Heart right ventricle (tissue), 16 donors: ENCODE data around the gene CHST11. TPM values are rescaled to one million over a fixed set of nuclear protein-coding genes. Genes with fewer than 3 reads are reported as not detected.

Experiments
- ATAC-seq, 8 donors: fragments of 200-7000 bp; cut with Tn5 transposase; one replicate each; pipeline ENCODE4 v1.9.1; 2020; ENCODE audit warnings: mild to moderate bottlenecking in 8 of 8, moderate library complexity in 8 of 8, moderate number of reproducible peaks in 1 of 8
- DNase-seq, 2 donors: peaks; one replicate each; pipeline ENCODE4 v3.0.0-alpha.2; 2020
- H3K27ac ChIP-seq, 10 donors: fragments of 200-600 bp; sonication (generic) in 2 of 10; one replicate each; pipeline versions ENCODE4 v1.5.0 to v1.8.0; 2020 to 2022; ENCODE audit warnings: mild to moderate bottlenecking in 3 of 10
- H3K27me3 ChIP-seq, 7 donors: fragments of 200-600 bp; one replicate each; pipeline ENCODE4 v1.8.0; 2021 to 2022; ENCODE audit warnings: mild to moderate bottlenecking in 2 of 7
- H3K36me3 ChIP-seq, 9 donors: fragments of 200-600 bp; sonication (generic) in 1 of 9; one replicate each; pipeline versions ENCODE4 v1.5.0 to v1.8.0; 2020 to 2022; ENCODE audit warnings: mild to moderate bottlenecking in 2 of 9
- H3K4me1 ChIP-seq, 9 donors: fragments of 200-600 bp; sonication (generic) in 1 of 9; one replicate each; pipeline versions ENCODE4 v1.5.0 to v1.8.0; 2020 to 2022; ENCODE audit warnings: mild to moderate bottlenecking in 4 of 9
- H3K4me3 ChIP-seq, 10 donors: fragments of 200-600 bp; sonication (generic) in 2 of 10; one replicate each; pipeline versions ENCODE4 v1.5.0 to v1.8.0; 2020 to 2022; ENCODE audit warnings: mild to moderate bottlenecking in 7 of 10, moderate library complexity in 2 of 10
- H3K9me3 ChIP-seq, 11 donors: fragments of 200-600 bp in 10 of 11; sonication (generic) in 2 of 11; one replicate each; pipeline versions ENCODE4 v1.5.0 to v1.8.0; 2013 to 2022; ENCODE audit warnings: mild to moderate bottlenecking in 2 of 11, control low read depth in 1 of 11, moderate library complexity in 1 of 11
- WGBS, 2 donors: extraction: QIAGEN DNeasy Blood & Tissue Kit; methylation state at CpG; one replicate each; pipeline ENCODE4 v1.1.7; 2013; ENCODE audit warnings: inconsistent platforms in 1 of 2; 5-methylcytosine and 5-hydroxymethylcytosine counted together
- intact Hi-C, 10 donors: fragments of 100-400 bp; cut with DNase I; formaldehyde crosslinking; loops; one replicate each; pipeline versions ENCODE4 v1.11.1 to v1.14.2; 2022
- polyA plus RNA-seq, 2 donors: library from polyadenylated mRNA; stranded (reverse); fragments of 200-250 nt; gene quantifications; one replicate each; pipeline ENCODE4 v1.2.3, GENCODE V29; 2013
- total RNA-seq, 10 donors: library from RNA; stranded (reverse); fragmentation: NEBNext Ultra II Directional in 3 of 10; extraction: Animal tissue kit (Norgen Biotek cat#: 25700) in 3 of 10; gene quantifications; one replicate each; pipeline versions ENCODE4 v1.2.1 to v1.2.4, GENCODE V29; 2021 to 2023
- TF ChIP-seq, protein P1 (sequence below), 9 donors: fragments of 200-600 bp; sonication (generic) in 2 of 9; IDR thresholded peaks; one replicate each; pipeline versions ENCODE4 v1.5.0 to v1.8.0; 2021 to 2022; ENCODE audit warnings: antibody characterized with exemption in 9 of 9, mild to moderate bottlenecking in 5 of 9, moderate library complexity in 1 of 9
- donor health status: Arrhythmogenic right ventricular cardiomyopathy.
- donor health status: ischemic (EF 13 %, LVEDD 7.1; RV severe dilation, severe dysfunction).
- donor health status: healthy with polysubstance abuse.
- donor health status: DM: no; HTN: yes; CAD: no.
- donor health status: DM: no; HTN: no; CAD: no.
- donor health status: ischemic (EF 25% LVEDD 6.9; RV normal size, moderate dysfunction).
- donor health status: ischemic (EF 25% LVEDD 5.7; RV mildly dilated, moderate dysfunction).
- donor health status: healthy.
- donor health status: DM: yes; HTN: yes; CAD: no.
- donor health status: Ischemic cardiomyopathy.
- donor health status: ischemic (EF 35%, LVEDD 5.7; RV mildly dilated, moderate dysfunction).
- donor health status: nonischemic (EF 11% LVEDD 7.7; RV severe dilation, severe dysfunction).
- donor health status: DM: yes; HTN: yes; CAD: no.
- donor health status: PGD.
- donor health status: ischemic (EF 29% LVEDD 5.4; RV normal size, mild dysfunction).
- donor health status: nonischemic (EF 23%, LVEDD 6.1; RV moderate dilation, normal function).

Gene CHST11
- total and polyA plus RNA-seq, 12 donors = 1.1 to 12.7 (median 4.3) TPM

DNA sequence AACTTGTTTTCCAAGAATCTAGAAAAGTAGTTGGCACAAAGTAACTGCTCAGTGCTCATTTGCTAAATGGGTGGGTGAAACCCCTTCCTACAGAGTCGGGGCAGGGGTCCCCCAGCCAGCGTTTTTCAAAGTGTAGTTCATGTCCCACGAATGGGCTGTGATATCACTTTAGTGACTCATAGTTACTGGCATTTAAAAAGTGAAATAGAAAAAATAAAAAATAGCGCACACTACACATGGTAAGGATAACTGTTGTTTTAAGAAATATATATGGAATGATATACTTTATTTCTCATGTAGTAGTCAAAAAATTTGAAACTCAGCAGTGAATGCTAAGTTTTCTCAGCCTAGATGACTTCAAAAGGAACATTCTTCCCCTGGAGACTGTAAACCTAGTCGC, 250.4 kb downstream of the CHST11 start:
- TF ChIP-seq, protein P1, sequence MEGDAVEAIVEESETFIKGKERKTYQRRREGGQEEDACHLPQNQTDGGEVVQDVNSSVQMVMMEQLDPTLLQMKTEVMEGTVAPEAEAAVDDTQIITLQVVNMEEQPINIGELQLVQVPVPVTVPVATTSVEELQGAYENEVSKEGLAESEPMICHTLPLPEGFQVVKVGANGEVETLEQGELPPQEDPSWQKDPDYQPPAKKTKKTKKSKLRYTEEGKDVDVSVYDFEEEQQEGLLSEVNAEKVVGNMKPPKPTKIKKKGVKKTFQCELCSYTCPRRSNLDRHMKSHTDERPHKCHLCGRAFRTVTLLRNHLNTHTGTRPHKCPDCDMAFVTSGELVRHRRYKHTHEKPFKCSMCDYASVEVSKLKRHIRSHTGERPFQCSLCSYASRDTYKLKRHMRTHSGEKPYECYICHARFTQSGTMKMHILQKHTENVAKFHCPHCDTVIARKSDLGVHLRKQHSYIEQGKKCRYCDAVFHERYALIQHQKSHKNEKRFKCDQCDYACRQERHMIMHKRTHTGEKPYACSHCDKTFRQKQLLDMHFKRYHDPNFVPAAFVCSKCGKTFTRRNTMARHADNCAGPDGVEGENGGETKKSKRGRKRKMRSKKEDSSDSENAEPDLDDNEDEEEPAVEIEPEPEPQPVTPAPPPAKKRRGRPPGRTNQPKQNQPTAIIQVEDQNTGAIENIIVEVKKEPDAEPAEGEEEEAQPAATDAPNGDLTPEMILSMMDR (IDR thresholded peaks at IDR 0.05) = no peak
- Histone ChIP-seq H3K4me1 (peaks cover 0 to 32% (median 24%) of the 10 kb centered on the region in 9 donors), H3K27me3 (no peaks in the 10 kb centered on the region)

DNA sequence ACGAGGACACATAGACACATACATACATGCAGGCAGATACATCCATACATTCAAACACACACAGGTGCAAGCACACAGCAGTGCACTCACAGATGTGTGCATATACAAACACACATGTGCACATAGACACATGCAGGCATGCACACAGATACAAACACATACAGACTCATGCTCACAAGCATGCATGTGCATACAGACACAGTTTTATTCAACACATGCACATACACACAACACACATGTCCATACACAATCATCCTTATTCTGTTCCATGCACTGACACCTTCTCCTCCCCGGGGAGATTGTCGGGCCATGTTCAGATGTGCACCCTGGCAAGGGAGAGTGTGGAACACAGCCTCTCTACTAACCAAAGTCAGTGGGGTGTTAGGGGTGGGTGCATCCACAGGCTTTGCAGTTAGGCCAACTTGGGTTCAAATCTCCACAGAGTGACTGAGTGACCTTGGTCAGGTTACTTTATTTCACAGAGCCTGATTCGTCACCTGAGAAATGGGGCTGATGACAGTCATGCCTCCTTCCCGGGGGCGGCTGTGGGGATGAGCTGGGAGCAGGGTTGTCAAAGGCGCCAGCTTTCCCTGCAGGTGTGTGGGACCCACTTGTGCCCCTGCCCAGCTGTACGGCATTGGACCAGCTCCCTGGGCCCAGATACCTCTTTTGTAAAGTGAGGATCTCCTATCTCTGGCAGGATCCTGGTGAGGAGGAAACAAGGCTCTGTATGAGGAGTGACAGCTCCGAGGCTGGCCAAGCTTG, 251.2 kb downstream of the CHST11 start:
- H3K27me3 ChIP-seq = no peaks in the 10 kb centered on the region
- TF ChIP-seq, protein P1 (IDR thresholded peaks at IDR 0.05) = no peak
- DNase-seq = no peak
- intact Hi-C loops = no loop called here
- H3K9me3 ChIP-seq = no peaks in the 10 kb centered on the region
- H3K36me3 ChIP-seq = peaks cover 0 to 9% (median 0%) of the 10 kb centered on the region in 9 donors
- peaks cover 0 to 27% (median 16%) of the 10 kb centered on the region in 9 donors for H3K4me1 ChIP-seq
- H3K27ac ChIP-seq = no peak overlapping the region
- no peak overlapping the region for H3K4me3 ChIP-seq
- ATAC-seq = no peak
- 94 to 95% methylated on average over 9 of the region's 9 CpGs for WGBS, 2 donors

More for the DNA sequence above, 250.4 kb downstream of the CHST11 start:
- Histone ChIP-seq H3K9me3 (no peaks in the 10 kb centered on the region), H3K4me3 (no peak overlapping the region), H3K36me3 (peaks cover 0 to 12% (median 0%) of the 10 kb centered on the region in 9 donors), H3K27ac (no peak overlapping the region)
- ATAC-seq (no peak), DNase-seq (no peak)
- intact Hi-C loops = no loop called here
- 75 to 84% methylated on average over 5 of the region's 5 CpGs for WGBS, 2 donors

DNA sequence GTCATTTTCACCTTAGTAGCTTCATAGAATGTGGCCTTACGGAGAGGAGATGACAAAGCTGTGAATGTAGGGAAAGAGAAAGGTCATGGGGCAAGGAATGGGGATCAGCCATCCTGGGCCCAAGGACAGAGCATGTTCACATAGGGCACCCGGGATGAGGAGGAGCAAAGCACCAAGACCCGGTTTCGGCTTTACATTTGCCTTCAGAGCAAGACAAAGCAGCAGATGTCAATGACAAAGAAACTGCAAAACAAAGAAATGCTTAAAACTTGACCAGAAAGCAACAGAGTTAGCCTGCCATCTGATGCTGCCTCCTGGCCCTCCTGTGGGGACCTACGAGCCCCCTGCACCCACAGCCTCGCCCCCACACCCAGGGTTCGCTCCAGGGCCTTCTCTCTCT, 252.1 kb downstream of the CHST11 start:
- 92 to 95% methylated on average over 7 of the region's 7 CpGs for WGBS, 2 donors
- TF ChIP-seq, protein P1 (IDR thresholded peaks at IDR 0.05) = no peak
- no peaks in the 10 kb centered on the region for H3K27me3 ChIP-seq
- H3K4me3 ChIP-seq = no peak overlapping the region
- peaks cover 0 to 20% (median 14%) of the 10 kb centered on the region in 9 donors for H3K4me1 ChIP-seq
- no peaks in the 10 kb centered on the region for H3K9me3 ChIP-seq
- DNase-seq (no peak), ATAC-seq (no peak)
- intact Hi-C loops = no loop called here
- no peaks in the 10 kb centered on the region for H3K36me3 ChIP-seq
- H3K27ac ChIP-seq = no peak overlapping the region

DNA sequence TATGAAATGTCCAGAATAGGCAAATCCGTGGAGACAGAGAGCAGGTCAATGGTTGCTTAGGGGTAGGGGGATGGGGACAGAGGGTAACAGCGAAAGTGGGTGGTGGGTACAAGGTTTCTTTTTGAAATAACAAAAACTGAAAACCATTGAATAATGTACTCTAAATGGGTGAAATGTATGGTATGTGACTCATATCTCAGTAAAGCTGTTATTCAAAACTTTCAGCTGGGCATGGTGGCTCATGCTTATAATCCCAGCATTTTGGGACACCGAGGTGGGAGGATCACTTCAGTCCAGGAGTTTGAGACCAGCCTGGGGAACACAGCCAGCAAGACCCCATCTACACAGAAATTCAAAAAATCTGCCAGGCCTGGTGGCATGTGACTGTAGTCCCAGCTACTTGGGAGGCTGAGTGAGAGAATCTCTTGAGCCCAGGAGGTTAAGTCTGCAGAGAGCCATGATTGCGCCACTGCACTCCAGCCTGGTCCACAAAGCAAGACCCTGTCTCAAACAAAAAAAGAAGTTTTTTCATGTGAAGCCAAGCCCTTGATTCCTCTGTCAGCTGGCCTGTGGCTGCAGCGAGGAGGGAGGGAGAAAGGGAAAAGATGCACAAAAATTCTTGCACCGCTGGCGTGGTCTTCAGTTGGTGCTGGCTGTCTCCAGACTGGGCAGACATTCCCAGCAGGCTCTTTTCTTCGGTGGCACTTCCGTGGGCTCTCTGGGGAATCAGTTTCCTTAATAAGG, 253.1 kb downstream of the CHST11 start:
- H3K4me3 ChIP-seq = no peak overlapping the region
- TF ChIP-seq, protein P1 (IDR thresholded peaks at IDR 0.05) = no peak
- DNase-seq = no peak
- H3K4me1 ChIP-seq = peaks cover 0 to 20% (median 14%) of the 10 kb centered on the region in 9 donors
- no peaks in the 10 kb centered on the region for H3K36me3 ChIP-seq
- H3K9me3 ChIP-seq = no peaks in the 10 kb centered on the region
- intact Hi-C loops = loop anchor here in 1 of 10 donors (10.0 kb wide), 1 partner anchor 255 kb away; the partner anchor contains the start of gene CHST11
- 94% methylated on average over 9 of the region's 9 CpGs for WGBS, 2 donors
- no peak overlapping the region for H3K27ac ChIP-seq
- H3K27me3 ChIP-seq = no peaks in the 10 kb centered on the region
- no peak for ATAC-seq
